GM23248 (cell line): Measurements from ENCODE around the gene TSPAN9. TPM values are rescaled to one million over a fixed set of nuclear protein-coding genes. Genes with fewer than 3 reads are reported as not detected.

ENCODE experiments used
- DNase-seq: peaks from one replicate; pipeline ENCODE4 v3.0.0-alpha.2; 2015
- H2AFZ ChIP-seq: fragments of 200-600 bp; sonication (generic); 2 replicates; pipeline ENCODE4 v1.6.1; 2016; ENCODE audit warnings: antibody characterized with exemption
- H3F3A ChIP-seq: fragments of 200-600 bp; sonication (generic); 2 replicates; pipeline ENCODE4 v1.6.1; 2016; ENCODE audit warnings: mild to moderate bottlenecking, antibody characterized with exemption, mixed run types; ENCODE audit not compliant: insufficient read depth
- H3K27ac ChIP-seq: fragments of 200-600 bp; sonication (generic); 2 replicates; pipeline ENCODE4 v1.5.1; 2016; ENCODE audit warnings: mild to moderate bottlenecking
- H3K27me3 ChIP-seq: fragments of 200-600 bp; sonication (generic); replicated peaks from 2 replicates; pipeline ENCODE4 v1.6.1; 2016; ENCODE audit warnings: mild to moderate bottlenecking; ENCODE audit not compliant: insufficient read depth
- H3K36me3 ChIP-seq: fragments of 200-600 bp; sonication (generic); 2 replicates; pipeline ENCODE4 v1.6.1; 2016; ENCODE audit warnings: low read depth, mild to moderate bottlenecking
- H3K4me1 ChIP-seq: fragments of 200-600 bp; sonication (generic); 2 replicates; pipeline ENCODE4 v1.6.1; 2016; ENCODE audit warnings: mild to moderate bottlenecking; ENCODE audit not compliant: insufficient read depth
- H3K4me2 ChIP-seq: fragments of 200-600 bp; sonication (generic); one replicate; pipeline ENCODE4 v1.6.1; 2016; ENCODE audit warnings: mild to moderate bottlenecking; ENCODE audit not compliant: unreplicated experiment
- H3K4me3 ChIP-seq: fragments of 200-600 bp; sonication (generic); 2 replicates; pipeline ENCODE4 v1.5.1; 2016; ENCODE audit warnings: mild to moderate bottlenecking
- H3K79me2 ChIP-seq: fragments of 200-600 bp; sonication (generic); 2 replicates; pipeline ENCODE4 v1.6.1; 2016; ENCODE audit warnings: mild to moderate bottlenecking; ENCODE audit not compliant: insufficient read depth
- H3K9ac ChIP-seq: fragments of 200-600 bp; sonication (generic); 2 replicates; pipeline ENCODE4 v1.6.1; 2016; ENCODE audit warnings: mild to moderate bottlenecking
- H3K9me2 ChIP-seq: fragments of 200-600 bp; sonication (generic); 2 replicates; pipeline ENCODE4 v1.6.1; 2016; ENCODE audit warnings: mixed run types, mild to moderate bottlenecking, moderate library complexity; ENCODE audit not compliant: insufficient read depth
- H3K9me3 ChIP-seq: fragments of 200-600 bp; sonication (generic); one replicate; pipeline ENCODE4 v1.6.1; 2017; ENCODE audit warnings: low read depth
- H4K20me1 ChIP-seq: fragments of 200-600 bp; sonication (generic); 2 replicates; pipeline ENCODE4 v1.6.0; 2016; ENCODE audit not compliant: insufficient read depth
- EZH2 ChIP-seq: fragments of 200-600 bp; sonication (generic); IDR thresholded peaks from 2 replicates; pipeline ENCODE4 v1.6.1; 2018; ENCODE audit warnings: antibody characterized with exemption, mild to moderate bottlenecking; ENCODE audit not compliant: insufficient read depth, poor library complexity, severe bottlenecking
- EZH2phosphoT487 ChIP-seq: fragments of 200-600 bp; sonication (generic); IDR thresholded peaks from 2 replicates; pipeline ENCODE4 v1.6.1; 2018; ENCODE audit warnings: antibody characterized with exemption, moderate library complexity, mild to moderate bottlenecking, low read depth; ENCODE audit not compliant: insufficient read depth
- WGBS, 2 experiments: methylation state at CpG; one replicate each; pipeline ENCODE4 v1.1.6; 2015 to 2017; ENCODE audit warnings: low lambda C conversion rate in 2 of 2, low coverage in 1 of 2; ENCODE audit errors: missing lambda C conversion rate in 2 of 2; 5-methylcytosine and 5-hydroxymethylcytosine counted together
- in situ Hi-C: fragments of 300-500 bp; cut with MboI; formaldehyde crosslinking; loops from 2 replicates; pipeline ENCODE4 v1.15.0; 2020
- polyA plus RNA-seq: library from polyadenylated mRNA; unstranded; fragments of >200 nt; fragmentation: Nextera tagmentation; extraction: Ambion mirVana; gene quantifications from 2 replicates; pipeline ENCODE4 v1.2.1, GENCODE V29; 2016
- total RNA-seq: library from RNA; depleted of rRNA; stranded (reverse); fragments of >200 nt; shearing (Covaris generic); gene quantifications from 2 replicates; pipeline ENCODE4 v1.2.3, GENCODE V29; 2014

The TSPAN9 gene
- total and polyA plus RNA-seq, 2 experiments from 2014 or later, result 9.5 to 14.4 TPM

- H2AFZ ChIP-seq, result no peak overlapping the region
- DNase-seq, result no peak
- no peaks in the 10 kb centered on the region for H3K9me2 ChIP-seq
- TF ChIP-seq EZH2, result no peak
- TF ChIP-seq EZH2phosphoT487, result no peak
- H3K4me2 ChIP-seq, result no peak overlapping the region
- peaks cover 10% of the 10 kb centered on the region for H3K4me1 ChIP-seq
- H3K9ac ChIP-seq, result no peak overlapping the region
- H3K9me3 ChIP-seq, result no peaks in the 10 kb centered on the region
- H3K27me3 ChIP-seq, result 0 out of 2 replicates have a peak, but pooled peaks cover 7% of the 10 kb centered on the region
- H3K27ac ChIP-seq, result no peak overlapping the region
- H4K20me1 ChIP-seq, result no peaks in the 10 kb centered on the region
- H3K36me3 ChIP-seq, result no peaks in the 10 kb centered on the region
- 96% methylated on average over 12 of the region's 12 CpGs for WGBS, 2 experiments
- no peaks in the 10 kb centered on the region; the same call in 1 of the 2 replicates for H3F3A ChIP-seq
- H3K4me3 ChIP-seq, result no peak overlapping the region
- H3K79me2 ChIP-seq, result no peaks in the 10 kb centered on the region
- in situ Hi-C loops, result no loop called here
These were observed 228.3 kb downstream of the TSPAN9 start for GRCh38 chr12:3305464-3305863.

GRCh38 chr12:3305904-3306619 is 228.9 kb downstream of the TSPAN9 start:
- H3K9me3 ChIP-seq, result no peaks in the 10 kb centered on the region
- no peaks in the 10 kb centered on the region for H3K9me2 ChIP-seq
- DNase-seq, result no peak
- no peak overlapping the region for H3K27ac ChIP-seq
- H3K4me2 ChIP-seq, result no peak overlapping the region
- no peak overlapping the region for H3K4me3 ChIP-seq
- 87 to 90% methylated on average over 19 of the region's 19 CpGs for WGBS, 2 experiments
- H3K9ac ChIP-seq, result no peak overlapping the region
- no peak overlapping the region for H2AFZ ChIP-seq
- TF ChIP-seq EZH2phosphoT487 (no peak), EZH2 (no peak)
- H3K27me3 ChIP-seq, result 0 out of 2 replicates have a peak, but pooled peaks cover 7% of the 10 kb centered on the region
- no peaks in the 10 kb centered on the region for H3K79me2 ChIP-seq
- H3F3A ChIP-seq, result no peaks in the 10 kb centered on the region; the same call in 1 of the 2 replicates
- no peaks in the 10 kb centered on the region for H4K20me1 ChIP-seq
- no peaks in the 10 kb centered on the region for H3K36me3 ChIP-seq
- peaks cover 5% of the 10 kb centered on the region for H3K4me1 ChIP-seq
- in situ Hi-C loops, result no loop called here

GRCh38 chr12:3307389-3307788 is 230.2 kb downstream of the TSPAN9 start:
- Histone ChIP-seq H3K4me3 (no peak overlapping the region), H4K20me1 (no peaks in the 10 kb centered on the region), H3K4me1 (peaks cover 5% of the 10 kb centered on the region), H3K36me3 (no peaks in the 10 kb centered on the region), H3K4me2 (no peak overlapping the region), H3K9me3 (no peaks in the 10 kb centered on the region), H3K9ac (no peak overlapping the region), H3K27me3 (0 out of 2 replicates have a peak, but pooled peaks cover 7% of the 10 kb centered on the region), H3K79me2 (no peaks in the 10 kb centered on the region), H2AFZ (no peak overlapping the region), H3K27ac (no peak overlapping the region), H3F3A (no peaks in the 10 kb centered on the region), H3K9me2 (no peaks in the 10 kb centered on the region)
- no peak for DNase-seq
- in situ Hi-C loops, result no loop called here
- WGBS, 2 experiments, result 21 to 29% methylated on average over 8 of the region's 8 CpGs
- TF ChIP-seq EZH2phosphoT487 (no peak), EZH2 (no peak)

- TF ChIP-seq EZH2 (no peak), EZH2phosphoT487 (no peak)
- Histone ChIP-seq H4K20me1 (no peaks in the 10 kb centered on the region), H3K36me3 (no peaks in the 10 kb centered on the region), H3F3A (no peaks in the 10 kb centered on the region), H3K27me3 (0 out of 2 replicates have a peak, but pooled peaks cover 7% of the 10 kb centered on the region), H3K4me3 (no peak overlapping the region), H3K9me3 (no peaks in the 10 kb centered on the region), H3K79me2 (no peaks in the 10 kb centered on the region), H3K4me1 (peaks cover 5% of the 10 kb centered on the region), H2AFZ (no peak overlapping the region), H3K27ac (no peak overlapping the region), H3K4me2 (no peak overlapping the region), H3K9ac (no peak overlapping the region), H3K9me2 (no peaks in the 10 kb centered on the region)
- 87 to 89% methylated on average over 8 of the region's 8 CpGs for WGBS, 2 experiments
- DNase-seq, result no peak
- in situ Hi-C loops, result no loop called here
These were observed 230.9 kb downstream of the TSPAN9 start for GRCh38 chr12:3308063-3308462.
